HepG2 (cell line): ENCODE data around the gene CCL1.

Source experiments
- ATF7 ChIP-seq, 2 experiments: fragments of 450-650 bp in 1 of 2; sonication (generic) in 1 of 2; formaldehyde crosslinking in 1 of 2; IDR thresholded peaks; 2 replicates each; pipeline versions ENCODE4 v1.4.0 to v1.6.1; 2016 to 2020; ENCODE audit warnings: antibody characterized with exemption in 1 of 2, mild to moderate bottlenecking in 1 of 2, missing genetic modification reagents in 1 of 2
- CTCF ChIP-seq: sonication (generic); formaldehyde crosslinking; IDR thresholded peaks from 2 replicates; pipeline ENCODE4 v1.5.0; 2020; ENCODE audit warnings: mild to moderate bottlenecking, missing genetic modification reagents, moderate library complexity
- EZH2 ChIP-seq: conservative IDR thresholded peaks from 2 replicates; pipeline ENCODE4 v1.6.1; 2012; ENCODE audit warnings: mild to moderate bottlenecking, low read depth, low read length, moderate library complexity
- MED13 ChIP-seq: sonication (generic); formaldehyde crosslinking; IDR thresholded peaks from 2 replicates; pipeline ENCODE4 v1.5.0; 2020; ENCODE audit warnings: missing genetic modification reagents
- MTF1 ChIP-seq: sonication (generic); formaldehyde crosslinking; IDR thresholded peaks from 2 replicates; pipeline ENCODE4 v1.5.0; 2020; ENCODE audit warnings: missing genetic modification reagents
- POLR2A ChIP-seq, 2 experiments: IDR thresholded peaks; 2 replicates each; pipeline ENCODE4 v1.6.1; 2011; ENCODE audit warnings: low read depth in 2 of 2, low read length in 2 of 2, mild to moderate bottlenecking in 1 of 2, moderate library complexity in 1 of 2; ENCODE audit not compliant: insufficient read depth in 1 of 2
- SCMH1 ChIP-seq: sonication (generic); formaldehyde crosslinking; IDR thresholded peaks from 2 replicates; pipeline ENCODE4 v1.9.0; 2021; ENCODE audit warnings: missing genetic modification reagents, mild to moderate bottlenecking, borderline replicate concordance
- SMAD1 ChIP-seq: sonication (generic); formaldehyde crosslinking; IDR thresholded peaks from 2 replicates; pipeline ENCODE4 v1.4.0; 2020; ENCODE audit warnings: missing genetic modification reagents, low read depth, mild to moderate bottlenecking, borderline replicate concordance
- TAF1 ChIP-seq: sonication (generic); formaldehyde crosslinking; IDR thresholded peaks from 2 replicates; pipeline ENCODE4 v1.4.0; 2020; ENCODE audit warnings: missing genetic modification reagents
- TF ChIP-seq, protein P1 (sequence below): IDR thresholded peaks from 2 replicates; pipeline ENCODE4 v1.6.1; 2016; ENCODE audit warnings: mild to moderate bottlenecking

- no peak for TF ChIP-seq MTF1 (CRISPR knock-in tag)
- TF ChIP-seq SCMH1, result no peak
- peak; percentile 94 for TF ChIP-seq CTCF (CRISPR knock-in tag)
- TF ChIP-seq EZH2, result no peak
- TF ChIP-seq POLR2A (IDR thresholded peaks at IDR 0.05; ENCODE audit: insufficient read depth in 1 of 2, low read depth in 2 of 2, low read length in 2 of 2), result no peak
- TF ChIP-seq TAF1 (CRISPR knock-in tag), result no peak
- TF ChIP-seq ATF7 (IDR thresholded peaks at IDR 0.05), result no peak
- no peak for TF ChIP-seq ATF7 (CRISPR knock-in tag; IDR thresholded peaks at IDR 0.05)
- TF ChIP-seq, protein P1, sequence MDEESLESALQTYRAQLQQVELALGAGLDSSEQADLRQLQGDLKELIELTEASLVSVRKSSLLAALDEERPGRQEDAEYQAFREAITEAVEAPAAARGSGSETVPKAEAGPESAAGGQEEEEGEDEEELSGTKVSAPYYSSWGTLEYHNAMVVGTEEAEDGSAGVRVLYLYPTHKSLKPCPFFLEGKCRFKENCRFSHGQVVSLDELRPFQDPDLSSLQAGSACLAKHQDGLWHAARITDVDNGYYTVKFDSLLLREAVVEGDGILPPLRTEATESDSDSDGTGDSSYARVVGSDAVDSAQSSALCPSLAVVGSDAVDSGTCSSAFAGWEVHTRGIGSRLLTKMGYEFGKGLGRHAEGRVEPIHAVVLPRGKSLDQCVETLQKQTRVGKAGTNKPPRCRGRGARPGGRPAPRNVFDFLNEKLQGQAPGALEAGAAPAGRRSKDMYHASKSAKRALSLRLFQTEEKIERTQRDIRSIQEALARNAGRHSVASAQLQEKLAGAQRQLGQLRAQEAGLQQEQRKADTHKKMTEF (CRISPR knock-in tag), result no peak
- no peak for TF ChIP-seq MED13 (CRISPR knock-in tag)
- no peak for TF ChIP-seq SMAD1 (CRISPR knock-in tag)
These were observed 1.5 kb downstream of the CCL1 start for GRCh38 chr17:34361478-34362061.
